K562 (cell line): ENCODE measurements around the gene HECW1. TPM values are rescaled to one million over a fixed set of nuclear protein-coding genes. Genes with fewer than 3 reads are reported as not detected.

Experiments used
- ATAC-seq: fragments of 200-7000 bp; cut with Tn5 transposase; 3 replicates; pipeline ENCODE4 v1.9.1; 2020; ENCODE audit warnings: moderate library complexity
- BruUV-seq: library from RNA; stranded (reverse); fragments of 400-500 nt; replicated peaks from 2 replicates; lab custom pipeline; 2021; lab: Mats Ljungman, UMichigan
- CTCF ChIA-PET: fragments of 300-600 bp; formaldehyde crosslinking; extraction: SDS; loops from one replicate; lab custom pipeline; 2021; ENCODE audit warnings: low intra/inter-chr PET ratio; lab: Yijun Ruan, JAX
- POLR2A ChIA-PET: fragments of 300-600, 350-650 bp; sonication (Branson Sonifier 250); formaldehyde crosslinking; extraction: SDS; loops from one replicate; lab custom pipeline; 2021; ENCODE audit warnings: antibody characterized with exemption, inconsistent platforms; lab: Yijun Ruan, JAX
- DNase-seq, 4 experiments: peaks; one replicate each; pipeline versions ENCODE4 v3.0.0 to v3.0.0-alpha.2; 2011 to 2018; ENCODE audit warnings: low spot score in 3 of 4, mixed read lengths in 3 of 4; ENCODE audit errors: extremely low read depth in 1 of 4
- FAIRE-seq: peaks from 2 replicates; lab custom pipeline; 2011; peaks lifted over from hg19 to GRCh38; lab: Jason Lieb, UNC
- H2AFZ ChIP-seq: 2 replicates; pipeline ENCODE4 v1.6.0; 2011; ENCODE audit warnings: low read depth, low read length, control low read depth, inconsistent platforms
- H3K27ac ChIP-seq: fragments of 200-600 bp; 3 replicates; pipeline ENCODE4 v1.8.0; 2011; ENCODE audit warnings: low read depth, mild to moderate bottlenecking, control low read depth, inconsistent platforms, low read length, moderate library complexity, mixed read lengths; ENCODE audit errors: extremely low read depth
- H3K27me3 ChIP-seq, 2 experiments: fragments of 300-600 bp in 1 of 2; 2 replicates in 1 of 2; 3 replicates in 1 of 2; pipeline versions ENCODE4 v1.6.0 to v1.8.0; 2011; ENCODE audit warnings: inconsistent platforms in 2 of 2, low read length in 2 of 2, mild to moderate bottlenecking in 1 of 2, mixed read lengths in 1 of 2, moderate library complexity in 1 of 2; ENCODE audit not compliant: control insufficient read depth in 2 of 2, insufficient read depth in 2 of 2
- H3K36me3 ChIP-seq: fragments of 300-600 bp; 3 replicates; pipeline ENCODE4 v1.8.0; 2011; ENCODE audit warnings: mild to moderate bottlenecking, low read length, inconsistent platforms; ENCODE audit not compliant: control insufficient read depth, insufficient read depth
- H3K4me1 ChIP-seq, 2 experiments: fragments of 200-600 bp in 1 of 2; replicated peaks in 1 of 2; 2 replicates in 1 of 2; 3 replicates in 1 of 2; pipeline versions ENCODE4 v1.5.1 to v1.8.0; 2011; ENCODE audit warnings: inconsistent platforms in 2 of 2, low read length in 2 of 2, mild to moderate bottlenecking in 1 of 2, mixed read lengths in 1 of 2, moderate library complexity in 1 of 2; ENCODE audit not compliant: control insufficient read depth in 2 of 2, insufficient read depth in 2 of 2
- H3K4me2 ChIP-seq: 2 replicates; pipeline ENCODE4 v1.6.1; 2011; ENCODE audit warnings: low read length, control low read depth, inconsistent platforms, mixed read lengths; ENCODE audit not compliant: insufficient read depth
- H3K4me3 ChIP-seq: fragments of 200-600 bp; sonication (generic), shearing (Covaris generic); 2 replicates; pipeline ENCODE4 v1.5.1; 2016; ENCODE audit warnings: control low read depth, inconsistent platforms
- H3K79me2 ChIP-seq: fragments of 200-600 bp; 3 replicates; pipeline ENCODE4 v1.8.0; 2011; ENCODE audit warnings: low read length, inconsistent platforms; ENCODE audit not compliant: control insufficient read depth, insufficient read depth
- H3K9ac ChIP-seq, 2 experiments: 2 replicates each; pipeline versions ENCODE4 v1.6.0 to v1.6.1; 2011; ENCODE audit warnings: low read depth in 2 of 2, low read length in 2 of 2, control low read depth in 1 of 2, inconsistent platforms in 1 of 2, mild to moderate bottlenecking in 1 of 2, mixed read lengths in 1 of 2; ENCODE audit not compliant: insufficient read depth in 1 of 2
- H3K9me1 ChIP-seq: one replicate; pipeline ENCODE4 v1.6.0; 2011; ENCODE audit warnings: inconsistent platforms, mild to moderate bottlenecking, low read length, moderate library complexity; ENCODE audit not compliant: control insufficient read depth, insufficient read depth
- H3K9me3 ChIP-seq: replicated peaks from 2 replicates; pipeline ENCODE4 v1.5.1; 2011; ENCODE audit warnings: low read depth, low read length, inconsistent platforms; ENCODE audit not compliant: control insufficient read depth, insufficient read depth
- H4K20me1 ChIP-seq: replicated peaks from 2 replicates; pipeline ENCODE4 v1.6.1; 2011; ENCODE audit warnings: low read length, inconsistent platforms, mixed read lengths; ENCODE audit not compliant: control insufficient read depth, insufficient read depth
- AFF1 ChIP-seq, 2 experiments: fragments of 450-650 bp; IDR thresholded peaks; 2 replicates each; pipeline ENCODE4 v1.6.1; 2018; ENCODE audit warnings: mild to moderate bottlenecking in 2 of 2, low read depth in 1 of 2; ENCODE audit not compliant: partially characterized antibody in 2 of 2
- BACH1 ChIP-seq: fragments of 200-800 bp; sonication (Bioruptor generic); IDR thresholded peaks from 2 replicates; pipeline ENCODE4 v1.6.1; 2016; ENCODE audit warnings: missing genetic modification characterization, missing compliant biosample characterization
- CEBPG ChIP-seq, 3 experiments: fragments of 200-800 bp in 1 of 3; sonication (Bioruptor generic) in 1 of 3; sonication (generic) in 1 of 3; formaldehyde crosslinking in 1 of 3; IDR thresholded peaks in 2 of 3; conservative IDR thresholded peaks in 1 of 3; 2 replicates each; pipeline versions ENCODE4 v1.6.1 to v1.8.0; 2016 to 2022; ENCODE audit warnings: missing compliant biosample characterization in 2 of 3, missing genetic modification characterization in 2 of 3, mild to moderate bottlenecking in 1 of 3, missing genetic modification reagents in 1 of 3
- HBP1 ChIP-seq: fragments of 450-650 bp; formaldehyde crosslinking; IDR thresholded peaks from 2 replicates; pipeline ENCODE4 v1.4.0; 2022; ENCODE audit warnings: missing genetic modification characterization
- PHB ChIP-seq: fragments of 250-450 bp; sonication (Bioruptor Pico); IDR thresholded peaks from 2 replicates; pipeline ENCODE4 v1.5.0; 2021
- RHOXF2B ChIP-seq: fragments of 250-450 bp; sonication (Bioruptor Pico); conservative IDR thresholded peaks from 2 replicates; pipeline ENCODE4 v1.5.1; 2021
- SRSF7 ChIP-seq: fragments of 200-400 bp; formaldehyde crosslinking; optimal IDR thresholded peaks from 2 replicates; pipeline ENCODE3; 2017; ENCODE audit warnings: mild to moderate bottlenecking, low read depth, low read length
- SUPT5H ChIP-seq: fragments of 450-650 bp; IDR thresholded peaks from 2 replicates; pipeline ENCODE4 v1.6.1; 2016
- ZKSCAN8 ChIP-seq: fragments of 200-800 bp; sonication (Bioruptor generic); IDR thresholded peaks from 2 replicates; pipeline ENCODE4 v1.6.1; 2016; ENCODE audit warnings: missing genetic modification characterization, missing compliant biosample characterization
- ZNF79 ChIP-seq: fragments of 250-450 bp; sonication (Bioruptor Pico); IDR thresholded peaks from 2 replicates; pipeline ENCODE4 v1.4.0; 2020; ENCODE audit warnings: low read depth, mild to moderate bottlenecking, moderate library complexity
- WGBS: fragments of 100-300 bp; shearing (Covaris generic); methylation state at CpG from one replicate; pipeline ENCODE4 v1.1.6; 2016; ENCODE audit warnings: low coverage, mixed read lengths; ENCODE audit not compliant: insufficient coverage; ENCODE audit errors: missing lambda C conversion rate; 5-methylcytosine and 5-hydroxymethylcytosine counted together
- in situ Hi-C: fragments of 300-500 bp; cut with MboI; formaldehyde crosslinking; loops from 4 replicates; pipeline ENCODE4 v1.15.0; 2018; ENCODE audit warnings: inconsistent platforms, mixed read lengths
- intact Hi-C: fragments of 100-400 bp; cut with micrococcal nuclease; formaldehyde crosslinking; loops from 2 replicates; pipeline ENCODE4 v1.14.2; 2022
- polyA plus RNA-seq, 8 experiments: library from polyadenylated mRNA; depleted of rRNA in 4 of 8; stranded (reverse) in 5 of 8; unstranded in 3 of 8; fragments of >200 nt; fragmentation: Nextera tagmentation in 2 of 8; fragmentation: Illumina TruSeq in 1 of 8; extraction: Ambion mirVana in 2 of 8; extraction: Trizol in 1 of 8; gene quantifications; 2 replicates each; pipeline versions ENCODE4 v1.2.1 to v1.2.3, GENCODE V29; 2011 to 2014; ENCODE audit warnings: inconsistent platforms in 1 of 8, missing spikeins in 1 of 8
- total RNA-seq, 7 experiments: library from RNA; depleted of rRNA in 6 of 7; stranded (reverse); fragments of >200 nt in 6 of 7; fragmentation: Illumina TruSeq in 2 of 7; extraction: Trizol in 2 of 7; gene quantifications; 2 replicates each; pipeline versions ENCODE4 v1.2.1 to v1.2.3, GENCODE V29; 2011 to 2021; ENCODE audit warnings: low replicate concordance in 1 of 7

HECW1 gene
- total and polyA plus RNA-seq, 9 of the 15 experiments (the other 6 are each of a cell fraction or from before 2014, with no cell fraction given): 0.07 to 0.31 (median 0.13) TPM; not detected in 4

- no peaks in the 10 kb centered on the region for H3K9me3 ChIP-seq
- no peaks in the 10 kb centered on the region for H3K9me1 ChIP-seq
- no peaks in the 10 kb centered on the region for H3K36me3 ChIP-seq
- POLR2A ChIA-PET: no interaction called here
- no peak for ATAC-seq
- no peak overlapping the region for H2AFZ ChIP-seq
- H3K27ac ChIP-seq: no peak overlapping the region
- no TSS peak for BruUV-seq
- no peaks in the 10 kb centered on the region; the same call in 1 of the 2 replicates for H4K20me1 ChIP-seq
- TF ChIP-seq ZKSCAN8 (CRISPR knock-in tag) (no peak), RHOXF2B (CRISPR knock-in tag) (no peak)
- CTCF ChIA-PET: no interaction called here
- no peak for FAIRE-seq
- WGBS: 0% methylated on average over 4 of the region's 4 CpGs
- peaks cover 35 to 43% of the 10 kb centered on the region in 2 experiments for H3K27me3 ChIP-seq
- H3K9ac ChIP-seq: no peak overlapping the region
- intact Hi-C loops (loop anchor here (5.0 kb wide), 1 partner anchor 118 kb away; no protein-coding TSS in a partner anchor), in situ Hi-C loops (no loop called here)
- H3K4me3 ChIP-seq: no peak overlapping the region
- no peak for DNase-seq
- no peaks in the 10 kb centered on the region for H3K79me2 ChIP-seq
- H3K4me1 ChIP-seq: no peaks in the 10 kb centered on the region; a peak in 1 of 5 replicates
- H3K4me2 ChIP-seq: no peak overlapping the region
Measured at GRCh38 chr7:43459019-43459337, 346.5 kb downstream of the HECW1 start.

- no peak for DNase-seq
- intact Hi-C loops (no loop called here), in situ Hi-C loops (no loop called here)
- no peak overlapping the region for H3K27ac ChIP-seq
- BruUV-seq: no TSS peak
- no peaks in the 10 kb centered on the region; a peak in 1 of 5 replicates for H3K4me1 ChIP-seq
- H3K9ac ChIP-seq: no peak overlapping the region
- POLR2A ChIA-PET: interaction anchor here (0.7 kb wide), 1 partner anchor 13 kb away, joined by 3 read pairs; no protein-coding TSS in a partner anchor
- no peak overlapping the region for H3K4me2 ChIP-seq
- no peak for FAIRE-seq
- CTCF ChIA-PET: no interaction called here
- no peak overlapping the region for H2AFZ ChIP-seq
- no peaks in the 10 kb centered on the region; the same call in 1 of the 2 replicates for H4K20me1 ChIP-seq
- no peaks in the 10 kb centered on the region for H3K79me2 ChIP-seq
- H3K27me3 ChIP-seq: peaks cover 39 to 47% of the 10 kb centered on the region in 2 experiments
- WGBS: 0% methylated on average over 8 of the region's 8 CpGs
- no peak overlapping the region for H3K4me3 ChIP-seq
- H3K9me1 ChIP-seq: no peaks in the 10 kb centered on the region
- no peaks in the 10 kb centered on the region for H3K36me3 ChIP-seq
- H3K9me3 ChIP-seq: no peaks in the 10 kb centered on the region
- ATAC-seq: no peak
- TF ChIP-seq SUPT5H (no peak), AFF1 (IDR thresholded peaks at IDR 0.05; ENCODE audit: low read depth in 1 of 2, partially characterized antibody in 2 of 2) (no peak), PHB (no peak), ZNF79 (CRISPR knock-in tag) (no peak), CEBPG (CRISPR knock-in tag; IDR thresholded peaks at IDR 0.05) (no peak), CEBPG (tag; conservative IDR thresholded peaks at IDR 0.05 in 1 of 2, IDR thresholded peaks at IDR 0.05 in 1 of 2) (no peak), HBP1 (no peak), BACH1 (no peak), SRSF7 (no peak)
Measured at GRCh38 chr7:43460733-43461348, 348.4 kb downstream of the HECW1 start.
